ENCODE results near the gene C17orf113.
A peak's percentile ranks its signal among the peaks of the same experiment; 100 is the strongest.

The C17orf113 gene

DNA sequence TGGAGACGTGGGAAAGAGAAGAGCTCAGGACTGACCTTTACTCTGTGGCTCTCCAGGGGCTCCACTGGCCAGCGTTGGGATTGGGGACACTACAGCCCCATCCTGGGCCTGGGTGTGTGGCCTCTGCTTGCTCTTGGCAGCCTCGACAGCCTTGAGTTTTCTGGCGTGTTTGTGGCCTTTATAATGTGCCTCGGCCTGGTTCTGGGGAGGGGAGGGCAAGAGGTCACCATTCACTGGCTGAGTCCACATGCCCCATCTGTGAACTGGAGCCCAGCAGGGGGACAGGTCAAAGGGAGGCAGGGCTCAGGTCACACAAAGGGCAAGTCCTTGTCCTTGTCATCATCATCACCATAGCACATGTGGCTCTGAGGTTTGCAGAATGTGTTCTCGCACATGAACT lies 18.8 kb downstream of the C17orf113 start:
- Histone ChIP-seq H3K9me3 (ENCODE audit: insufficient read depth, low read length, severe bottlenecking) (no peaks in the 10 kb centered on the region), H4K20me1 (ENCODE audit: insufficient read depth, low read length) (no peaks in the 10 kb centered on the region), H3K27me3 (ENCODE audit: insufficient read depth, low read length, poor library complexity) (no peaks in the 10 kb centered on the region), H3K27ac (ENCODE audit: low read length) (no peak overlapping the region), H3K36me3 (ENCODE audit: insufficient read depth, low read length) (no peaks in the 10 kb centered on the region), H3K4me1 (ENCODE audit: insufficient read depth, low read length) (no peaks in the 10 kb centered on the region), H3K9ac (ENCODE audit: low read depth, low read length) (no peak overlapping the region), H2AFZ (ENCODE audit: low read depth, low read length) (no peak overlapping the region), H3K4me3 (ENCODE audit: low read depth in 1 of 2, low read length in 2 of 2) (no peak overlapping the region), H3K79me2 (ENCODE audit: insufficient read depth, low read length) (no peaks in the 10 kb centered on the region), H3K4me2 (ENCODE audit: insufficient read depth, low read length) (no peak overlapping the region)
- ATAC-seq (ENCODE audit: insufficient read depth, low read depth) (no peak), DNase-seq (no peak)
- TF ChIP-seq, protein P1, sequence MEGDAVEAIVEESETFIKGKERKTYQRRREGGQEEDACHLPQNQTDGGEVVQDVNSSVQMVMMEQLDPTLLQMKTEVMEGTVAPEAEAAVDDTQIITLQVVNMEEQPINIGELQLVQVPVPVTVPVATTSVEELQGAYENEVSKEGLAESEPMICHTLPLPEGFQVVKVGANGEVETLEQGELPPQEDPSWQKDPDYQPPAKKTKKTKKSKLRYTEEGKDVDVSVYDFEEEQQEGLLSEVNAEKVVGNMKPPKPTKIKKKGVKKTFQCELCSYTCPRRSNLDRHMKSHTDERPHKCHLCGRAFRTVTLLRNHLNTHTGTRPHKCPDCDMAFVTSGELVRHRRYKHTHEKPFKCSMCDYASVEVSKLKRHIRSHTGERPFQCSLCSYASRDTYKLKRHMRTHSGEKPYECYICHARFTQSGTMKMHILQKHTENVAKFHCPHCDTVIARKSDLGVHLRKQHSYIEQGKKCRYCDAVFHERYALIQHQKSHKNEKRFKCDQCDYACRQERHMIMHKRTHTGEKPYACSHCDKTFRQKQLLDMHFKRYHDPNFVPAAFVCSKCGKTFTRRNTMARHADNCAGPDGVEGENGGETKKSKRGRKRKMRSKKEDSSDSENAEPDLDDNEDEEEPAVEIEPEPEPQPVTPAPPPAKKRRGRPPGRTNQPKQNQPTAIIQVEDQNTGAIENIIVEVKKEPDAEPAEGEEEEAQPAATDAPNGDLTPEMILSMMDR (IDR thresholded peaks at IDR 0.05; ENCODE audit: borderline replicate concordance, extremely low read depth, low read length, poor library complexity, severe bottlenecking) = no peak
- no peak for TF ChIP-seq EZH2 (IDR thresholded peaks at IDR 0.05; ENCODE audit: borderline replicate concordance, low read depth, low read length, severe bottlenecking)

DNA sequence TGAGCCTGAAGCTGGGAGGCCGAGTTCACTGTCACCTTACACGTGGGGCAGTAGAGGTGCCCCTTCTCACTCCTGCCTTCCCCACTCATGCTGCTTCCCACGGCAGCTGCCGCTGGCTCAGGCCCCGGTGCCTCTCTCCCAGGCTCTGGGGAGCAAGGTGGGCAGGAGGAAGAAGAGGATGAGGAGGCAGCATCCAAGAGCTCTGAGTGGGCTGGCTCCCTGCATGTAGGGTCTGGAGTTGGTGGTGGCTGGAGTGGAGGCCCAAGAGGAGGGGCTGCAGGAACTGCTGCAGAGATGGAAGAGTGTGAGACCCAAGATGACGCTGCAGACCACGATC lies 21.6 kb downstream of the C17orf113 start:
- H3K4me2 ChIP-seq (ENCODE audit: insufficient read depth, low read length) = no peak overlapping the region
- no peak overlapping the region for H3K9ac ChIP-seq (ENCODE audit: low read depth, low read length)
- no peak overlapping the region for H3K4me3 ChIP-seq (ENCODE audit: low read depth in 1 of 2, low read length in 2 of 2)
- ATAC-seq (ENCODE audit: insufficient read depth, low read depth) (no peak), DNase-seq (no peak)
- H3K79me2 ChIP-seq (ENCODE audit: insufficient read depth, low read length) = no peaks in the 10 kb centered on the region
- H3K27me3 ChIP-seq (ENCODE audit: insufficient read depth, low read length, poor library complexity) = no peaks in the 10 kb centered on the region
- H3K4me1 ChIP-seq (ENCODE audit: insufficient read depth, low read length) = no peaks in the 10 kb centered on the region
- H2AFZ ChIP-seq (ENCODE audit: low read depth, low read length) = no peak overlapping the region
- peaks cover 10% of the 10 kb centered on the region for H3K36me3 ChIP-seq (ENCODE audit: insufficient read depth, low read length)
- H3K27ac ChIP-seq (ENCODE audit: low read length) = no peak overlapping the region
- TF ChIP-seq EZH2 (IDR thresholded peaks at IDR 0.05; ENCODE audit: borderline replicate concordance, low read depth, low read length, severe bottlenecking) = no peak
- TF ChIP-seq, protein P1 (IDR thresholded peaks at IDR 0.05; ENCODE audit: borderline replicate concordance, extremely low read depth, low read length, poor library complexity, severe bottlenecking) = no peak
- H4K20me1 ChIP-seq (ENCODE audit: insufficient read depth, low read length) = no peaks in the 10 kb centered on the region
- no peaks in the 10 kb centered on the region for H3K9me3 ChIP-seq (ENCODE audit: insufficient read depth, low read length, severe bottlenecking)

DNA sequence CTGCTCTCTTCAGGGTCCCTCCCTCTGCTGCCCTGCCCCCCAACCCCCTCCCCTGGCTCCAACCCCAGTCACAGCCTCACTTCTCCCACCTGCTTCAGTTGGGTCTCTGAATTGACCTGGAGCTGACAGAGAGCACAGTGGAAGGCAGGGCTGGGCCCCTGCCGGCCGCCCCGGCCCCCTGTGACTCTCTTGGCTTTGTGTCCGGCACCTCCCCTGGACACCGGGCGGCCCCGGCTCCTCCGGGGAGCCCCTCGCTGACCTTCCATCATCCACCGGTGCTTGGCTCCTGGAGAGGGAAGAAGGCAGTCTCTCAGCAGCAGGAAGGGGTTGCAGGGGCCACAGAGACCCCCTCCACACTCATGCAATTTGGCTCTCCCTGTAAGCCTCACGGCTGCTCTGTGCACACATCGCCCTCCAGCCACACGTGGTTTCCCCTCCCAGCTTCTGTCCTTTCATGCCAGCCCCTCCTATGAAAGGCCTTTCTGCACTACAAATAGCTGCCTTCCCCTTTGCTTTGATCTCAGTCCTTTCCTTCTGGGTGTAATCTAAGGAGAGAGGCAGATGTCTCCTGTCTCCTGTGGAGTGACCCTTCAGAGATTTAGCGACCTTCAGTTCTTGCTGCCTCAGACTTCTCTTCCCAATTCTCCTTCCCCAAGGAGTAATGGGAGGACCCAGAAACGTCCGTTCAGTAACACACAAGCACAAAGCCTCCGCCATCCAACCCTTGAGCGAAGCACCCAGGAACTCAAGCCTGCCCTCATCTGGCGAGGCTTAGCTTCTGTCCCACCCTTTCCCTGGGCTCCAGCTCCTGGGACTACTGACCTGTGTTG lies 22.2 kb downstream of the C17orf113 start:
- H3K27ac ChIP-seq (ENCODE audit: low read length) = no peak overlapping the region
- DNase-seq = no peak
- H3K9ac ChIP-seq (ENCODE audit: low read depth, low read length) = no peak overlapping the region
- H3K4me1 ChIP-seq (ENCODE audit: insufficient read depth, low read length) = no peaks in the 10 kb centered on the region
- ATAC-seq (ENCODE audit: insufficient read depth, low read depth) = no peak
- H3K27me3 ChIP-seq (ENCODE audit: insufficient read depth, low read length, poor library complexity) = no peaks in the 10 kb centered on the region
- H3K79me2 ChIP-seq (ENCODE audit: insufficient read depth, low read length) = no peaks in the 10 kb centered on the region
- H3K9me3 ChIP-seq (ENCODE audit: insufficient read depth, low read length, severe bottlenecking) = no peaks in the 10 kb centered on the region
- H2AFZ ChIP-seq (ENCODE audit: low read depth, low read length) = no peak overlapping the region
- H3K4me2 ChIP-seq (ENCODE audit: insufficient read depth, low read length) = no peak overlapping the region
- TF ChIP-seq EZH2 (IDR thresholded peaks at IDR 0.05; ENCODE audit: borderline replicate concordance, low read depth, low read length, severe bottlenecking) = no peak
- TF ChIP-seq, protein P1 (IDR thresholded peaks at IDR 0.05; ENCODE audit: borderline replicate concordance, extremely low read depth, low read length, poor library complexity, severe bottlenecking) = peak; percentile 40
- no peaks in the 10 kb centered on the region for H4K20me1 ChIP-seq (ENCODE audit: insufficient read depth, low read length)
- no peak overlapping the region for H3K4me3 ChIP-seq (ENCODE audit: low read depth in 1 of 2, low read length in 2 of 2)
- peaks cover 16% of the 10 kb centered on the region for H3K36me3 ChIP-seq (ENCODE audit: insufficient read depth, low read length)
